GM12874 (cell line): Measurements from ENCODE around the gene SLC18A3.

Experiments
- TF ChIP-seq, protein P1 (sequence below): IDR thresholded peaks from 2 replicates; pipeline ENCODE4 v1.5.1; 2011; ENCODE audit warnings: low read depth, mild to moderate bottlenecking, control low read depth, low read length, moderate library complexity; ENCODE audit not compliant: insufficient read depth

SLC18A3 gene

DNA sequence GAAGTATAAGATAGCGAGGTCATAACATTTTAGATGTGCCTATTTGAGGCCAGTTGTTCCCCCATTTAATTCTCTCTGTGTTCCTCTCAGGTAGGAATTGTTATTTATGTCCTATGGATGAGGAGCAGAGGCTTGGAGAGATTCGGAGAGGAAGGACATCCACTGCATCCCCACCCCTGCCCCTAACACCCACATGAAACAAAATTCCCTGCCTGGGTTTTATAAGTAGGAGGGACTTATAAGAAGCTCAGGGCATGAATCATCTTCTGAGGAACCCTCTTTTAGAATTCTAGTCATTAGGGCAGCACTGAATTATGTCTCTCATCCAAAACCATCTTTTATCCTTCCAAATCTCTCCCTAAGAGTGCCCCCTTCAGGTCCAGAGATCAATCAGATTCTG lies 8.7 kb downstream of the SLC18A3 start:
- TF ChIP-seq, protein P1, sequence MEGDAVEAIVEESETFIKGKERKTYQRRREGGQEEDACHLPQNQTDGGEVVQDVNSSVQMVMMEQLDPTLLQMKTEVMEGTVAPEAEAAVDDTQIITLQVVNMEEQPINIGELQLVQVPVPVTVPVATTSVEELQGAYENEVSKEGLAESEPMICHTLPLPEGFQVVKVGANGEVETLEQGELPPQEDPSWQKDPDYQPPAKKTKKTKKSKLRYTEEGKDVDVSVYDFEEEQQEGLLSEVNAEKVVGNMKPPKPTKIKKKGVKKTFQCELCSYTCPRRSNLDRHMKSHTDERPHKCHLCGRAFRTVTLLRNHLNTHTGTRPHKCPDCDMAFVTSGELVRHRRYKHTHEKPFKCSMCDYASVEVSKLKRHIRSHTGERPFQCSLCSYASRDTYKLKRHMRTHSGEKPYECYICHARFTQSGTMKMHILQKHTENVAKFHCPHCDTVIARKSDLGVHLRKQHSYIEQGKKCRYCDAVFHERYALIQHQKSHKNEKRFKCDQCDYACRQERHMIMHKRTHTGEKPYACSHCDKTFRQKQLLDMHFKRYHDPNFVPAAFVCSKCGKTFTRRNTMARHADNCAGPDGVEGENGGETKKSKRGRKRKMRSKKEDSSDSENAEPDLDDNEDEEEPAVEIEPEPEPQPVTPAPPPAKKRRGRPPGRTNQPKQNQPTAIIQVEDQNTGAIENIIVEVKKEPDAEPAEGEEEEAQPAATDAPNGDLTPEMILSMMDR: no peak

- TF ChIP-seq, protein P1: no peak
Observed at GRCh38 chr10:49619613-49620012, 9.5 kb downstream of the SLC18A3 start.

DNA sequence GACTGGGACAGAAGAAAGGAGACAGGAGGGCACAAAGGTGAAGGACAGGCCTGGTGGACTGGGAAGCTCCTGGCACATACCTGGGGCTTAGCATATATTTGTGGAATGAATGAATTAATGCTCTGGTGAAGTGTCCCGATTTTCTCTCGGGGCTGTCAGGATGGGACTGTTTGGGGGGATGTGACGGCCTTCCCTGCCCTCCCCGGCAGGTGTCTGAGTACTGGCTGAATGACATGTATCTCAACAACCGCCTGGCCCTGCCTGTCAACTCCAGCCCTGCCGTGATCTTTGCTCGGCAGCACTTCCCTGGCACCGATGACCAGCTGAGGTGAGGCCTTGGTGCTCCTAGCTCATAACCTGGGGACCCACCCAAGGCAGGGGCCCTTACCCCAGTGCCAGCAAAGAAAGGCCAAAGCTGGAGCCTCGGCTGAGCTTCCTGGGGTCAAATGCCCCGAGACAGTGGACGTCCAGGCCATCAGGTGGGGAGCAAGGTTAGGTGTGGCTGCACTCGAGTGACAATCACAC lies 10.2 kb downstream of the SLC18A3 start:
- TF ChIP-seq, protein P1: no peak

- TF ChIP-seq, protein P1: no peak
Observed at GRCh38 chr10:49620841-49621378, 10.8 kb downstream of the SLC18A3 start.

GRCh38 chr10:49621561-49621960 lies 11.5 kb downstream of the SLC18A3 start:
- TF ChIP-seq, protein P1: no peak

DNA sequence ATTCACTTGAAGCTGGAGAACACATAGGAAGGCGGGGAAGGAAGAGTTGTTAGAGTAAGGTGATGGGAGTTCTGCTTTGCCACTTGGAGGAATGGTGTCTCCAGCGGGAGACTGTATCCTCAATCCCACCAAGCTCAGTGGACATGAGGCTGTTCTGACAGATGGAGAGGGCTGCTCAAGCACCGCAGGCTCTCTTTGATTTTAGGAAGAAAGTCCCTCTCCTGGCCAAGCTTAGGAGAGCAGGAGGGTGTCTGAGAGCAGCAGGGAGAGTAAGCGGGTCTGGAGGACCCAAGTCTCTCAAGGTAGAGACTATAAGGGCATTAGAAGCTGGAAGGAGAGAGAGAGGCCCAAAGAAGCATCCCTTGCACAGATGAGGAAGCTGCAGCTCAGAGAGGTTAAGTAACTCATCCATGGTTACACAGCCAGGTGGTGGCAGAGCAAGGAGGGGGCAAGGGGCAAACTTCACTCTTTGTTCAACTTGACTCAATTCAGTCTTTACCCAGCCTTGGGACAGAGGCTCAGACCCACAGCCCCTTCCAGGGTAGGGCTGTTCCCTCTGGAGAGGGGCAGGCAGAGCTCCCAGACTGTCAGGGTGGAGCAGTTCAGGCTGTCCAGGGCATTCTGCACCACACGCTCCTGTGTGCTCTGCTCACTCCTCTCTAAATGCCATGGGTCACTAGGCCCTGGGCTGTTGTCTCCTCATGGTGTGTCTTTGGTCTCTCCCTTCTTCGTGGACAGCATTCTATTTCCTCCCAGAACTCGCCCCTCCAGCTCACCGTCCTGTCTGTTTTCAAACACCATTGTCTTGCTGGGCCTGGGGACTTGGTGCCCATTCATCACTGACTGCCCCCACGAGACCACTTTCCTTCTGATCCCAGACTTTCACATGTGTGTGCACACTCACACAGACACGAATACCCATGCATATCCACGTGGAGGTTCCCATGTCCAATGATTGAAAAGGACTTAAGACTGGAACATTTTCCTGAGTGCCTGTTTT lies 12.6 kb downstream of the SLC18A3 start:
- TF ChIP-seq, protein P1: no peak

- TF ChIP-seq, protein P1: no peak
Observed at GRCh38 chr10:49624629-49625028, 14.5 kb downstream of the SLC18A3 start.
